ENCODE results near the gene TTC16.

DNA sequence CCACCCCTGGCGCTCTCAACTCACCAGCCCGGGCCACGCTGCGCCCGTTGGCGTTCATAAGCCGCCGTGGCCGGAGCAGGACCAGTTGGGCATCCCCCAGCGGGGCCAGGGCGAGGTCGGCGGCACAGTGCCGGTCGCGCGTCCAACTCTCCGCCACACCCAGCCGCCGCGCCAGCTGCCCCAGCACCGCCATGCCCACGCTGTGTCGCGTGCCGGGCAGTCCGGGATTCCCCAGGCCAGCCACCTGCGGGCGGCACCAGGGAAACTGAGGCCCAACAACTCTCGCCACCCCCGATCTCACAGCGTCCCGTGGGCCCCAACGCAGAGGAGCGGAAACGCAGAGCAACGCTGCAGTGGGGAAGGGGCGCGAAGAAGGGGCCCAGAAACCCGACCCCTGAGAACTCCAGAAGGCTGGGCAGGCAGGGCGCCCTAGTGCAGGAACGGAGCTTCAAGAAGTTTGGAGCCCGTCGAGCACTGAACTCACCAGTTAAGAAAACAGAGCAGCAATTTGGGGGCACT lies 869 bp upstream of the TTC16 start:
- TF ChIP-seq RAD21 (conservative IDR thresholded peaks at IDR 0.05) (no peak), POLR2AphosphoS5 (IDR thresholded peaks at IDR 0.05) (no peak), EZH2 (IDR thresholded peaks at IDR 0.05; ENCODE audit: borderline replicate concordance, insufficient read depth, low read length, poor library complexity, severe bottlenecking) (no peak), MXI1 (conservative IDR thresholded peaks at IDR 0.05; ENCODE audit: poor library complexity, severe bottlenecking) (no peak)
- TF ChIP-seq, protein P1, sequence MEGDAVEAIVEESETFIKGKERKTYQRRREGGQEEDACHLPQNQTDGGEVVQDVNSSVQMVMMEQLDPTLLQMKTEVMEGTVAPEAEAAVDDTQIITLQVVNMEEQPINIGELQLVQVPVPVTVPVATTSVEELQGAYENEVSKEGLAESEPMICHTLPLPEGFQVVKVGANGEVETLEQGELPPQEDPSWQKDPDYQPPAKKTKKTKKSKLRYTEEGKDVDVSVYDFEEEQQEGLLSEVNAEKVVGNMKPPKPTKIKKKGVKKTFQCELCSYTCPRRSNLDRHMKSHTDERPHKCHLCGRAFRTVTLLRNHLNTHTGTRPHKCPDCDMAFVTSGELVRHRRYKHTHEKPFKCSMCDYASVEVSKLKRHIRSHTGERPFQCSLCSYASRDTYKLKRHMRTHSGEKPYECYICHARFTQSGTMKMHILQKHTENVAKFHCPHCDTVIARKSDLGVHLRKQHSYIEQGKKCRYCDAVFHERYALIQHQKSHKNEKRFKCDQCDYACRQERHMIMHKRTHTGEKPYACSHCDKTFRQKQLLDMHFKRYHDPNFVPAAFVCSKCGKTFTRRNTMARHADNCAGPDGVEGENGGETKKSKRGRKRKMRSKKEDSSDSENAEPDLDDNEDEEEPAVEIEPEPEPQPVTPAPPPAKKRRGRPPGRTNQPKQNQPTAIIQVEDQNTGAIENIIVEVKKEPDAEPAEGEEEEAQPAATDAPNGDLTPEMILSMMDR (IDR thresholded peaks at IDR 0.05; ENCODE audit: poor library complexity, severe bottlenecking) = no peak

Data from neural cell (in vitro differentiated cells).